Caco-2 (cell line): ENCODE results near the gene OR2A5. TPM values are rescaled to one million over a fixed set of nuclear protein-coding genes. Genes with fewer than 3 reads are reported as not detected.
A peak's percentile ranks its signal among the peaks of the same experiment; 100 is the strongest.

Source experiments
- BruUV-seq: library from RNA; stranded (reverse); fragments of 400-500 nt; replicated peaks from 2 replicates; lab custom pipeline; 2021; lab: Mats Ljungman, UMichigan
- CTCF ChIA-PET: fragments of 300-600 bp; sonication (Branson Sonifier 250); formaldehyde crosslinking; loops from one replicate; lab custom pipeline; 2022; ENCODE audit warnings: antibody characterized with exemption; lab: Charles Lee
- POLR2A ChIA-PET: fragments of 300-600 bp; sonication (Branson Sonifier 250); formaldehyde crosslinking; loops from one replicate; lab custom pipeline; 2022; ENCODE audit warnings: antibody characterized with exemption; lab: Charles Lee
- DNase-seq, 2 experiments: peaks; one replicate each; pipeline versions ENCODE4 v3.0.0 to v3.0.0-alpha.2; 2020 to 2022
- H3K27me3 ChIP-seq: replicated peaks from 2 replicates; pipeline ENCODE4 v1.6.0; 2011; ENCODE audit warnings: low read length; ENCODE audit not compliant: control insufficient read depth, insufficient read depth
- H3K36me3 ChIP-seq: 2 replicates; pipeline ENCODE4 v1.5.1; 2011; ENCODE audit warnings: low read length; ENCODE audit not compliant: control insufficient read depth, insufficient read depth
- H3K4me1 ChIP-seq: fragments of 250-450 bp; sonication (Bioruptor Pico); 2 replicates; pipeline ENCODE4 v1.5.1; 2020; ENCODE audit warnings: mild to moderate bottlenecking
- H3K4me3 ChIP-seq: 2 replicates; pipeline ENCODE4 v1.5.1; 2011; ENCODE audit warnings: low read depth, mild to moderate bottlenecking, control low read depth, low read length
- H3K9me3 ChIP-seq: fragments of 250-450 bp; sonication (Bioruptor Pico); 2 replicates; pipeline ENCODE4 v1.5.1; 2020; ENCODE audit warnings: mild to moderate bottlenecking, moderate library complexity
- H3K27ac Mint-ChIP-seq: one replicate; pipeline ENCODE4 v1.8.0; 2022; ENCODE audit warnings: mixed read lengths; ENCODE audit not compliant: unreplicated experiment
- H3K27me3 Mint-ChIP-seq: one replicate; pipeline ENCODE4 v1.8.0; 2022; ENCODE audit warnings: mixed read lengths; ENCODE audit not compliant: insufficient read depth, unreplicated experiment
- H3K36me3 Mint-ChIP-seq: one replicate; pipeline ENCODE4 v1.8.0; 2022; ENCODE audit warnings: mild to moderate bottlenecking, mixed read lengths; ENCODE audit not compliant: insufficient read depth, unreplicated experiment
- H3K4me1 Mint-ChIP-seq: one replicate; pipeline ENCODE4 v1.8.0; 2022; ENCODE audit warnings: low read depth, mixed read lengths; ENCODE audit not compliant: unreplicated experiment
- H3K4me3 Mint-ChIP-seq: one replicate; pipeline ENCODE4 v1.8.0; 2022; ENCODE audit warnings: mild to moderate bottlenecking, moderate library complexity, mixed read lengths; ENCODE audit not compliant: unreplicated experiment
- H3K9me3 Mint-ChIP-seq: one replicate; pipeline ENCODE4 v1.8.0; 2022; ENCODE audit warnings: mixed read lengths; ENCODE audit not compliant: unreplicated experiment
- CTCF ChIP-seq, 2 experiments: fragments of 200-600 bp in 1 of 2; IDR thresholded peaks; 1 replicate in 1 of 2; 2 replicates in 1 of 2; pipeline versions ENCODE4 v1.5.1 to v1.8.0; 2011 to 2022; ENCODE audit warnings: antibody characterized with exemption in 1 of 2, control low read depth in 1 of 2, inconsistent platforms in 1 of 2, low read depth in 1 of 2, low read length in 1 of 2, mild to moderate bottlenecking in 1 of 2, moderate library complexity in 1 of 2; ENCODE audit not compliant: insufficient read depth in 1 of 2, severe bottlenecking in 1 of 2, unreplicated experiment in 1 of 2
- intact Hi-C: fragments of 100-400 bp; cut with micrococcal nuclease; formaldehyde crosslinking; loops from one replicate; pipeline ENCODE4 v1.10.0; 2022; ENCODE audit not compliant: unreplicated experiment
- total RNA-seq: library from RNA; stranded (reverse); gene quantifications from 2 replicates; pipeline ENCODE4 v1.2.3, GENCODE V29; 2022

The OR2A5 gene
- total RNA-seq, 1 experiment from 2014 or later, result not detected

GRCh38 chr7:144057954-144058353, 9.2 kb downstream of the OR2A5 start:
- Histone ChIP-seq H3K27me3 (no peaks in the 10 kb centered on the region), H3K4me1 (no peaks in the 10 kb centered on the region), H3K9me3 (0 out of 2 replicates have a peak, but pooled peaks cover 14% of the 10 kb centered on the region), H3K4me3 (no peak overlapping the region), H3K36me3 (no peaks in the 10 kb centered on the region)
- DNase-seq, result peak; percentile 61 to 62
- TF ChIP-seq CTCF (IDR thresholded peaks at IDR 0.05; ENCODE audit: insufficient read depth in 1 of 2, low read depth in 1 of 2, low read length in 1 of 2, severe bottlenecking in 1 of 2, unreplicated experiment in 1 of 2), result no peak
- BruUV-seq, result no TSS peak
- Mint-ChIP-seq H3K36me3 (no peaks in the 10 kb centered on the region), H3K9me3 (peaks cover 11% of the 10 kb centered on the region), H3K4me1 (peaks cover 2% of the 10 kb centered on the region), H3K4me3 (no peak overlapping the region), H3K27ac (no peak overlapping the region), H3K27me3 (no peaks in the 10 kb centered on the region)
- POLR2A ChIA-PET, result no interaction called here
- CTCF ChIA-PET, result no interaction called here
- intact Hi-C loops, result loop anchor here (2.0 kb wide), 1 partner anchor 25 kb away; no protein-coding TSS in a partner anchor

DNA sequence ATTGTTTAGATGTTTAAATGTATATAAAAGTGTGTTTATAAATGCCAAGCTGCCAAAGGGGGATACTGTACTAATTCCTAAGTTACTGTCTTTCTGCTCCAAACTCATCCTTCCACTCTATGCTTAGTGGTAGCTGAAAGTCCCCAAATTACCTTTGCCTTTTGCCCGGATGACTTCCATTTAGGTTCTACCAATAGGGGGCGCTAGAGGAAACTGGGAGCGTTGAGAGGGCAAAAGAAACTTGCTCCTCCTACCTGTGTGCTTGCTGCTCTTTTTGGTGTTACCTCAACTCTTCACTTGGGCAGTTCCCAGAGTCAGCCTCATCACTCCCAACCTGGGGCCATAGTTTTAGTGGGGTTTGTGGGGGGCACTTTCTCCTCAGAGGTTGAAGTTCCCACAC, 15.0 kb downstream of the OR2A5 start:
- H3K36me3 ChIP-seq, result no peaks in the 10 kb centered on the region
- no peaks in the 10 kb centered on the region for H3K27me3 ChIP-seq
- Mint-ChIP-seq H3K9me3 (peaks cover 18% of the 10 kb centered on the region), H3K36me3 (no peaks in the 10 kb centered on the region), H3K4me3 (no peak overlapping the region), H3K27me3 (no peaks in the 10 kb centered on the region), H3K27ac (no peak overlapping the region), H3K4me1 (peaks cover 15% of the 10 kb centered on the region)
- H3K9me3 ChIP-seq, result 0 out of 2 replicates have a peak, but pooled peaks cover 11% of the 10 kb centered on the region
- ChIA-PET CTCF (interaction anchor here (1.2 kb wide), 1 partner anchor 64 kb away, joined by 4 read pairs; no protein-coding TSS in a partner anchor), POLR2A (no interaction called here)
- H3K4me1 ChIP-seq, result no peaks in the 10 kb centered on the region
- no TSS peak for BruUV-seq
- no peak overlapping the region for H3K4me3 ChIP-seq
- DNase-seq, result no peak
- TF ChIP-seq CTCF (IDR thresholded peaks at IDR 0.05; ENCODE audit: insufficient read depth in 1 of 2, low read depth in 1 of 2, low read length in 1 of 2, severe bottlenecking in 1 of 2, unreplicated experiment in 1 of 2), result peak; percentile 6 to 43
- intact Hi-C loops, result no loop called here

- Mint-ChIP-seq H3K4me1 (peaks cover 9% of the 10 kb centered on the region), H3K27ac (no peak within 1 kb of the TSS), H3K36me3 (no peaks in the 10 kb centered on the region), H3K9me3 (peaks cover 8% of the 10 kb centered on the region), H3K27me3 (no peaks in the 10 kb centered on the region), H3K4me3 (no peak within 1 kb of the TSS)
- no peak within 1 kb of the TSS for H3K4me3 ChIP-seq
- ChIA-PET POLR2A (no interaction called here), CTCF (no interaction called here)
- no TSS peak for BruUV-seq
- no peaks in the 10 kb centered on the region for H3K27me3 ChIP-seq
- no peaks in the 10 kb centered on the region for H3K4me1 ChIP-seq
- no peak for TF ChIP-seq CTCF (IDR thresholded peaks at IDR 0.05; ENCODE audit: insufficient read depth in 1 of 2, low read depth in 1 of 2, low read length in 1 of 2, severe bottlenecking in 1 of 2, unreplicated experiment in 1 of 2)
- H3K9me3 ChIP-seq, result no peaks in the 10 kb centered on the region
- DNase-seq, result no peak
- H3K36me3 ChIP-seq, result no peaks in the 10 kb centered on the region
- intact Hi-C loops, result no loop called here
These were observed 20.8 kb downstream of the OR2A5 start, which contains the start of gene OR2A25 for GRCh38 chr7:144069511-144069910. Gene OR2A25, plus strand, starts transcription at chr7:144069811. Its CDS starts 4,409 bp downstream, at chr7:144074220.
